OCI-LY7 (cell line): ENCODE results near the gene SMTNL2.

Source experiments
- CTCF ChIP-seq: fragments of 200-600 bp; sonication (generic); conservative IDR thresholded peaks from 2 replicates; pipeline ENCODE4 v1.5.1; 2014; ENCODE audit warnings: mild to moderate bottlenecking, antibody characterized with exemption, low read length, moderate library complexity, mixed read lengths
- EZH2phosphoT487 ChIP-seq: fragments of 200-600 bp; sonication (generic); IDR thresholded peaks from 2 replicates; pipeline ENCODE4 v1.6.1; 2018; ENCODE audit warnings: low read depth, borderline replicate concordance, mild to moderate bottlenecking, mixed run types, antibody characterized with exemption, low read length, moderate library complexity, mixed read lengths

GRCh38 chr17:4632581-4632920 is 48.2 kb downstream of the SMTNL2 start:
- TF ChIP-seq CTCF = no peak
- no peak for TF ChIP-seq EZH2phosphoT487
